Smooth muscle cell (in vitro differentiated cells): ENCODE data around the gene LEMD2. TPM values are rescaled to one million over a fixed set of nuclear protein-coding genes. Genes with fewer than 3 reads are reported as not detected.
A peak's percentile ranks its signal among the peaks of the same experiment; 100 is the strongest.

Experiments
- DNase-seq: peaks from one replicate; lab custom pipeline; 2025; ENCODE audit not compliant: unreplicated experiment; lab: John Stamatoyannopoulos, UW
- H2AFZ ChIP-seq: fragments of 200-600 bp; sonication (generic); 2 replicates; pipeline ENCODE4 v1.6.0; 2016; ENCODE audit warnings: antibody characterized with exemption, low read depth, mild to moderate bottlenecking
- H3F3A ChIP-seq: fragments of 200-600 bp; sonication (generic); 2 replicates; pipeline ENCODE4 v1.6.0; 2017; ENCODE audit warnings: antibody characterized with exemption, low read depth
- H3K27ac ChIP-seq: fragments of 200-600 bp; sonication (generic); 2 replicates; pipeline ENCODE4 v1.5.1; 2016; ENCODE audit warnings: low read depth, mild to moderate bottlenecking
- H3K27me3 ChIP-seq: fragments of 200-600 bp; sonication (generic); 2 replicates; pipeline ENCODE4 v1.6.1; 2016; ENCODE audit warnings: low read depth, mild to moderate bottlenecking
- H3K36me3 ChIP-seq: fragments of 200-600 bp; sonication (generic); 2 replicates; pipeline ENCODE4 v1.5.1; 2016; ENCODE audit warnings: low read depth
- H3K4me1 ChIP-seq: fragments of 200-600 bp; sonication (generic); 2 replicates; pipeline ENCODE4 v1.5.1; 2016; ENCODE audit warnings: low read depth
- H3K4me2 ChIP-seq: fragments of 200-600 bp; sonication (generic); 2 replicates; pipeline ENCODE4 v1.6.0; 2016; ENCODE audit warnings: mild to moderate bottlenecking
- H3K4me3 ChIP-seq: fragments of 200-600 bp; sonication (generic); 2 replicates; pipeline ENCODE4 v1.5.1; 2016; ENCODE audit warnings: mild to moderate bottlenecking
- H3K79me2 ChIP-seq: fragments of 200-600 bp; sonication (generic); 2 replicates; pipeline ENCODE4 v1.6.0; 2016; ENCODE audit warnings: low read depth, mild to moderate bottlenecking
- H3K9ac ChIP-seq: fragments of 200-600 bp; sonication (generic); 2 replicates; pipeline ENCODE4 v1.6.0; 2016; ENCODE audit warnings: low read depth
- H3K9me3 ChIP-seq: fragments of 200-600 bp; sonication (generic); replicated peaks from 2 replicates; pipeline ENCODE4 v1.5.1; 2016; ENCODE audit warnings: low read depth
- H4K20me1 ChIP-seq: fragments of 200-600 bp; sonication (generic); 2 replicates; pipeline ENCODE4 v1.6.0; 2016; ENCODE audit warnings: low read depth
- WGBS: methylation state at CpG from one replicate; pipeline ENCODE4 v1.1.7; 2016; ENCODE audit warnings: low lambda C conversion rate; 5-methylcytosine and 5-hydroxymethylcytosine counted together
- polyA plus RNA-seq: library from polyadenylated mRNA; unstranded; fragments of >200 nt; fragmentation: Nextera tagmentation; extraction: Ambion mirVana; gene quantifications from 2 replicates; pipeline ENCODE4 v1.2.1, GENCODE V29; 2016
- total RNA-seq: library from RNA; depleted of rRNA; stranded (reverse); fragments of >200 nt; gene quantifications from 2 replicates; pipeline ENCODE4 v1.2.3, GENCODE V29; 2014
- TF ChIP-seq, protein P1 (sequence below): fragments of 200-600 bp; sonication (generic); IDR thresholded peaks from 2 replicates; pipeline ENCODE4 v1.5.1; 2017; ENCODE audit warnings: borderline replicate concordance, mild to moderate bottlenecking, antibody characterized with exemption; ENCODE audit not compliant: insufficient read depth, poor library complexity, severe bottlenecking

Gene LEMD2
- total and polyA plus RNA-seq, 2 experiments from 2014 or later: 48.8 to 87.3 TPM

DNA sequence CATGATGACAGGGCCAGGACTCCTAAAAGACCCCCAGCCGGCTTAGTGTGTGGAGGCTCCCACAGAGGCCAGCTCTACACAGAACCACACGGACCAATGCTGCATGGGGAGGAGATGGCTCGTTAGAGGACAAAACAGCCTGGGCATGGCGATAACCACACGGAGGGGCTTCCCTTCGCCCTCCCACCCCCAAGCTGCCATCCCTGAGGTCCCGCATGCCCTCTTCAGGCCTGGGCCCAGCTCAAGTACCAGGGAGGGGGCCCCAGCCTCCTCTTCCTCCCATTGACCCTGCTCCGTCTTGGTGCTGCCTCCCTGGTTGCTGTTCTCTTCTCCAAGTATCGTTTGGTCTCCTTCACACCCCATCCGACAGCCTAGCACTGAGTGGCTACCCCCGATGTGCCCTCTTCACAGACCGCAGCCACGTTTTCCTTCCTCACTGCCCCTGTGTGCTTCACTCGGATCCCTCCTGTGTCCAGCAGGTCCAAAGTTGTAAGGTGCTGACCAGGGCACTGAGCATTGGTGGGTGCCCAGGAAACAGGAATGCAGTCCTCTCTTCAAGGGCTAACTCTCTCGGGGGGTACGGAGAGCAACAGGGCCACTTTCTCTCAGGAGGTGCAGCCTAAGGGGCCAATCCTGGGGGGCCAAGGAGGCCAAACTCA is 24.4 kb upstream of the LEMD2 start:
- TF ChIP-seq, protein P1, sequence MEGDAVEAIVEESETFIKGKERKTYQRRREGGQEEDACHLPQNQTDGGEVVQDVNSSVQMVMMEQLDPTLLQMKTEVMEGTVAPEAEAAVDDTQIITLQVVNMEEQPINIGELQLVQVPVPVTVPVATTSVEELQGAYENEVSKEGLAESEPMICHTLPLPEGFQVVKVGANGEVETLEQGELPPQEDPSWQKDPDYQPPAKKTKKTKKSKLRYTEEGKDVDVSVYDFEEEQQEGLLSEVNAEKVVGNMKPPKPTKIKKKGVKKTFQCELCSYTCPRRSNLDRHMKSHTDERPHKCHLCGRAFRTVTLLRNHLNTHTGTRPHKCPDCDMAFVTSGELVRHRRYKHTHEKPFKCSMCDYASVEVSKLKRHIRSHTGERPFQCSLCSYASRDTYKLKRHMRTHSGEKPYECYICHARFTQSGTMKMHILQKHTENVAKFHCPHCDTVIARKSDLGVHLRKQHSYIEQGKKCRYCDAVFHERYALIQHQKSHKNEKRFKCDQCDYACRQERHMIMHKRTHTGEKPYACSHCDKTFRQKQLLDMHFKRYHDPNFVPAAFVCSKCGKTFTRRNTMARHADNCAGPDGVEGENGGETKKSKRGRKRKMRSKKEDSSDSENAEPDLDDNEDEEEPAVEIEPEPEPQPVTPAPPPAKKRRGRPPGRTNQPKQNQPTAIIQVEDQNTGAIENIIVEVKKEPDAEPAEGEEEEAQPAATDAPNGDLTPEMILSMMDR: no peak
- H3K4me1 ChIP-seq: peaks cover 18% of the 10 kb centered on the region
- no peaks in the 10 kb centered on the region for H3K9me3 ChIP-seq
- H3K27me3 ChIP-seq: peaks cover 18% of the 10 kb centered on the region
- H3F3A ChIP-seq: no peaks in the 10 kb centered on the region
- H3K9ac ChIP-seq: no peak overlapping the region
- 72% methylated on average over 15 of the region's 16 CpGs for WGBS
- H3K79me2 ChIP-seq: no peaks in the 10 kb centered on the region
- no peak for DNase-seq
- H4K20me1 ChIP-seq: no peaks in the 10 kb centered on the region
- H3K4me3 ChIP-seq: no peak overlapping the region
- no peak overlapping the region for H3K4me2 ChIP-seq
- no peak overlapping the region for H2AFZ ChIP-seq
- H3K27ac ChIP-seq: no peak overlapping the region
- H3K36me3 ChIP-seq: no peaks in the 10 kb centered on the region

DNA sequence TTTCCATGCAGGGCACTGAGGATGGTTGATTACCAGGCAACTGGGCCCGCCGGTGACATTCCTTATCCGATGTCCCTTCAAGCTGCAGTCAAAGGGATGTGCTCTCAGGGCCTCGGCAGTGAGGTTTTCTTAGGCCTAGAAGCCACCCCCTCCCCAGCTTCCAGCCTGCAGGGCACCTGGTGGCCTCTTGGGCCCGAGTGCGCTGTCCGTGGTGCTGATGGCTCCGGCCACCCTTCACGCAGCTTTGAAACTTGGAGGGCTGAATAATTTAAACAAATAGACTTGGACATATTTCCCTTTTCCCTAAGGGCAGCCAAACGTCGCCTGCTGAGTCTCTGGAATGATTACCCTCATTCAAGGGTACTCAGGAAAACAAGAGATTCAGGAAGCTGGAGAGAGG is 23.7 kb upstream of the LEMD2 start:
- Histone ChIP-seq H3K4me1 (peaks cover 18% of the 10 kb centered on the region), H3K27ac (no peak overlapping the region), H3K4me3 (no peak overlapping the region), H3K36me3 (no peaks in the 10 kb centered on the region), H2AFZ (no peak overlapping the region), H3K4me2 (no peak overlapping the region), H4K20me1 (no peaks in the 10 kb centered on the region), H3K79me2 (no peaks in the 10 kb centered on the region), H3K9ac (no peak overlapping the region), H3K9me3 (no peaks in the 10 kb centered on the region), H3F3A (no peaks in the 10 kb centered on the region), H3K27me3 (peaks cover 18% of the 10 kb centered on the region)
- TF ChIP-seq, protein P1: peak; percentile 20
- peak; percentile 20 for DNase-seq
- 5% methylated on average over 11 of the region's 11 CpGs for WGBS

DNA sequence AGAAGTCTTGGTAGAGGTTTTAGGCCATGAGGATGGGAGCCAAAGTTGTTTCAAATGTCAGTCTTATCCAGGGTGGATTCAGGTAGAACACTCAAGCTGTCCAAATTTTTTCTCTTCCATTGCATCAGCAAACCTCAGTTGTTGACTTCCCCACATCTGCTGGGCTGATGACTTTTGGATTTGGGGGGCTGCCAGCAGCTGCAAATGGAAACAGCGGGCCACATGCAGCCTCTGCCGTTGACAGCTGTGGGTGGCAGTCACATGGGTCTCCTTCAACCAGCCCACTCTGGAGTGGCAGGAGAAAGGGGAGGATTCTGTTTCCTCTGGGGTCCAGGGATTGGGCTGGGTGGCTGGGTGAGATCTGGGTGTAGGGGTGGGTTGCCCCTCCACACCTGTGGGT is 20.7 kb upstream of the LEMD2 start:
- no peaks in the 10 kb centered on the region for H3K36me3 ChIP-seq
- H3K4me2 ChIP-seq: no peak overlapping the region
- no peaks in the 10 kb centered on the region for H3K79me2 ChIP-seq
- H4K20me1 ChIP-seq: no peaks in the 10 kb centered on the region
- WGBS: 87% methylated on average over 2 of the region's 2 CpGs
- TF ChIP-seq, protein P1: no peak
- peaks cover 18% of the 10 kb centered on the region for H3K4me1 ChIP-seq
- DNase-seq: no peak
- H3K27ac ChIP-seq: no peak overlapping the region
- no peaks in the 10 kb centered on the region for H3F3A ChIP-seq
- H3K4me3 ChIP-seq: no peak overlapping the region
- H3K9me3 ChIP-seq: no peaks in the 10 kb centered on the region
- H3K27me3 ChIP-seq: peaks cover 18% of the 10 kb centered on the region
- no peak overlapping the region for H3K9ac ChIP-seq
- no peak overlapping the region for H2AFZ ChIP-seq

DNA sequence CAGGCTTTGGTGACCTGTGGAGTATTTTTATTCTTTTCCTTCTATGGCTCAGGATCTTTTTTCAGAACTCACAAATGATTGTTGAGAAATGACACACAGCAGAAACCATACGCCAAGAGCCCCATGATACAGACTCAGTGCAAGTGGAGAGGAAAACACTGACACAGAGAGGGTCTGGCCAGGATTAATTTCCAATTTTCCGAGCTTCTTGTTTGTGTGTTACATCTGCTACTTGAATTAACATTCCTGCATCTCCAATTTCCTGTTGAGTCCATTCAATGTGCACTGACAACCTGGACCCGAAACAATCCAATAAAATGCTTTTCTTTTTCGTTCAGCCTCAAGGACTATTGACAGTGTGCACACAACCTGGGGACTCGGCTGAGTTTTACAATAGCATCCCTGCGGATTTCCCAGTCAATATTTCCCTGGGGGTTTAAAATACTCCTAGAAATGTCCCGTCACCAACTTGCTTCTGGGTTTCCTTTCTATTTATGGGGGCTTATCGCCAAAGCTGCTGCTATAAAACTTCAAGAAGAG is 19.8 kb upstream of the LEMD2 start:
- Histone ChIP-seq H4K20me1 (no peaks in the 10 kb centered on the region), H3K27me3 (peaks cover 14% of the 10 kb centered on the region), H3F3A (no peaks in the 10 kb centered on the region), H3K9ac (no peak overlapping the region), H2AFZ (no peak overlapping the region), H3K36me3 (no peaks in the 10 kb centered on the region), H3K79me2 (no peaks in the 10 kb centered on the region), H3K4me3 (no peak overlapping the region), H3K27ac (no peak overlapping the region), H3K4me1 (peaks cover 21% of the 10 kb centered on the region), H3K9me3 (no peaks in the 10 kb centered on the region), H3K4me2 (no peak overlapping the region)
- WGBS: 63% methylated on average over 8 of the region's 8 CpGs
- TF ChIP-seq, protein P1: no peak
- no peak for DNase-seq
